HepG2 (cell line): ENCODE measurements around the gene FJX1. TPM values are rescaled to one million over a fixed set of nuclear protein-coding genes. Genes with fewer than 3 reads are reported as not detected.

Experiments used
- ATAC-seq: fragments of 200-7000 bp; cut with Tn5 transposase; 3 replicates; pipeline ENCODE4 v1.9.1; 2020; ENCODE audit warnings: mild to moderate bottlenecking, moderate library complexity
- BruUV-seq: library from RNA; stranded (reverse); fragments of 400-500 nt; replicated peaks from 2 replicates; lab custom pipeline; 2021; lab: Mats Ljungman, UMichigan
- CTCF ChIA-PET: fragments of 300-600 bp; formaldehyde crosslinking; extraction: SDS; loops from one replicate; lab custom pipeline; 2021; ENCODE audit warnings: low total read pairs, inconsistent platforms, low intra/inter-chr PET ratio; lab: Yijun Ruan, JAX
- POLR2A ChIA-PET: fragments of 350-600 bp; sonication (Branson Sonifier 250); formaldehyde crosslinking; loops from one replicate; lab custom pipeline; 2020; ENCODE audit warnings: antibody characterized with exemption, inconsistent platforms; lab: Yijun Ruan, JAX
- DNase-seq: peaks from one replicate; pipeline ENCODE4 v3.0.0-alpha.2; 2015; ENCODE audit warnings: low spot score
- FAIRE-seq: peaks from 3 replicates; lab custom pipeline; 2011; peaks lifted over from hg19 to GRCh38; lab: Jason Lieb, UNC
- H2AFZ ChIP-seq: one replicate; pipeline ENCODE4 v1.6.1; 2011; ENCODE audit warnings: low read length, inconsistent platforms
- H3K27ac ChIP-seq: fragments of 300-600 bp; 3 replicates; pipeline ENCODE4 v1.8.0; 2011; ENCODE audit warnings: mixed run types, mild to moderate bottlenecking, mixed read lengths, low read length, inconsistent platforms; ENCODE audit not compliant: insufficient read depth; ENCODE audit errors: extremely low read length
- H3K27me3 ChIP-seq, 2 experiments: fragments of 200-600 bp in 1 of 2; 2 replicates in 1 of 2; 3 replicates in 1 of 2; pipeline versions ENCODE4 v1.6.0 to v1.8.0; 2011; ENCODE audit warnings: low read length in 2 of 2, mild to moderate bottlenecking in 2 of 2, moderate library complexity in 2 of 2, inconsistent platforms in 1 of 2; ENCODE audit not compliant: insufficient read depth in 2 of 2, control insufficient read depth in 1 of 2
- H3K36me3 ChIP-seq, 2 experiments: fragments of 200-600 bp in 1 of 2; replicated peaks in 1 of 2; 2 replicates in 1 of 2; 3 replicates in 1 of 2; pipeline versions ENCODE4 v1.5.1 to v1.8.0; 2011; ENCODE audit warnings: low read length in 2 of 2, inconsistent platforms in 1 of 2; ENCODE audit not compliant: insufficient read depth in 2 of 2, control insufficient read depth in 1 of 2
- H3K4me1 ChIP-seq: 2 replicates; pipeline ENCODE4 v1.5.1; 2012; ENCODE audit warnings: low read length, inconsistent platforms; ENCODE audit not compliant: insufficient read depth
- H3K4me2 ChIP-seq: 2 replicates; pipeline ENCODE4 v1.6.0; 2011; ENCODE audit warnings: low read depth, low read length, inconsistent platforms
- H3K4me3 ChIP-seq, 3 experiments: fragments of 200-600 bp in 1 of 3; sonication (generic), shearing (Covaris generic) in 1 of 3; replicated peaks in 1 of 3; 2 replicates each; pipeline ENCODE4 v1.5.1; 2011 to 2016; ENCODE audit warnings: low read length in 3 of 3, inconsistent platforms in 2 of 3, low read depth in 2 of 3, mild to moderate bottlenecking in 2 of 3, control low read depth in 1 of 3, mixed read lengths in 1 of 3; ENCODE audit not compliant: insufficient read depth in 1 of 3
- H3K79me2 ChIP-seq: one replicate; pipeline ENCODE4 v1.6.1; 2011; ENCODE audit warnings: low read length, inconsistent platforms; ENCODE audit not compliant: insufficient read depth
- H3K9ac ChIP-seq: 2 replicates; pipeline ENCODE4 v1.6.0; 2011; ENCODE audit warnings: mild to moderate bottlenecking, low read depth, low read length, inconsistent platforms; ENCODE audit not compliant: insufficient read depth
- H3K9me3 ChIP-seq: 2 replicates; pipeline ENCODE4 v1.5.1; 2012; ENCODE audit warnings: mild to moderate bottlenecking, low read length
- H4K20me1 ChIP-seq: 2 replicates; pipeline ENCODE4 v1.6.0; 2011; ENCODE audit warnings: inconsistent platforms, mild to moderate bottlenecking, low read length, moderate library complexity; ENCODE audit not compliant: insufficient read depth
- NCOA1 ChIP-seq: sonication (generic); formaldehyde crosslinking; IDR thresholded peaks from 2 replicates; pipeline ENCODE4 v1.9.0; 2021; ENCODE audit warnings: missing genetic modification reagents
- TRIM24 ChIP-seq: sonication (generic); formaldehyde crosslinking; IDR thresholded peaks from 2 replicates; pipeline ENCODE4 v1.8.0; 2022; ENCODE audit warnings: mild to moderate bottlenecking, missing genetic modification reagents
- ZFP90 ChIP-seq: sonication (generic); formaldehyde crosslinking; IDR thresholded peaks from 2 replicates; pipeline ENCODE4 v1.8.0; 2022; ENCODE audit warnings: missing genetic modification reagents, mild to moderate bottlenecking, inconsistent platforms, borderline replicate concordance
- ZKSCAN8 ChIP-seq: IDR thresholded peaks from 2 replicates; pipeline ENCODE4 v1.6.1; 2016; ENCODE audit warnings: borderline replicate concordance, missing genetic modification reagents, missing compliant biosample characterization
- ZNF343 ChIP-seq: sonication (generic); formaldehyde crosslinking; IDR thresholded peaks from 2 replicates; pipeline ENCODE4 v1.4.0; 2020; ENCODE audit warnings: mild to moderate bottlenecking, missing genetic modification reagents
- ZNF605 ChIP-seq: sonication (generic); formaldehyde crosslinking; IDR thresholded peaks from 2 replicates; pipeline ENCODE4 v1.8.0; 2022; ENCODE audit warnings: mild to moderate bottlenecking, missing genetic modification reagents
- ZNF780A ChIP-seq: sonication (generic); formaldehyde crosslinking; IDR thresholded peaks from 2 replicates; pipeline ENCODE4 v1.8.0; 2022; ENCODE audit warnings: mild to moderate bottlenecking, missing genetic modification reagents, moderate library complexity
- WGBS: methylation state at CpG from one replicate; pipeline ENCODE4 v1.1.6; 2017; ENCODE audit warnings: low lambda C conversion rate; 5-methylcytosine and 5-hydroxymethylcytosine counted together
- in situ Hi-C: cut with HindIII; loops from 2 replicates; pipeline ENCODE4 v1.10.0; 2017; ENCODE audit warnings: low pct_unique_long_range_greater_than_20kb; ENCODE audit not compliant: extremely low pct_ligation_motif_present
- intact Hi-C: fragments of 100-400 bp; cut with micrococcal nuclease; formaldehyde crosslinking; loops from one replicate; pipeline ENCODE4 v1.10.0; 2022; ENCODE audit not compliant: unreplicated experiment
- polyA plus RNA-seq, 8 experiments: library from polyadenylated mRNA; depleted of rRNA in 3 of 8; stranded (reverse) in 7 of 8; unstranded in 1 of 8; fragments of >200 nt; fragmentation: Illumina TruSeq in 4 of 8; extraction: Trizol in 4 of 8; gene quantifications; 2 replicates each; pipeline versions ENCODE4 v1.2.1 to v1.2.3, GENCODE V29; 2011 to 2016; ENCODE audit warnings: low read depth in 4 of 8, missing spikeins in 1 of 8, mixed read lengths in 1 of 8; ENCODE audit not compliant: insufficient read depth in 1 of 8
- total RNA-seq, 5 experiments: library from RNA; depleted of rRNA; stranded (reverse); fragments of >200 nt; fragmentation: Illumina TruSeq; extraction: Trizol; gene quantifications; 2 replicates each; pipeline ENCODE4 v1.2.3, GENCODE V29; 2016; ENCODE audit warnings: low read depth in 1 of 5
- TF ChIP-seq, protein P1 (sequence below): sonication (generic); formaldehyde crosslinking; IDR thresholded peaks from 2 replicates; pipeline ENCODE4 v1.9.0; 2021; ENCODE audit warnings: mild to moderate bottlenecking, missing genetic modification reagents
- TF ChIP-seq, protein P2 (sequence below): sonication (generic); formaldehyde crosslinking; IDR thresholded peaks from 2 replicates; pipeline ENCODE4 v1.4.0; 2020; ENCODE audit warnings: mild to moderate bottlenecking, low read depth, missing genetic modification reagents
- TF ChIP-seq, protein P3 (sequence below): sonication (generic); formaldehyde crosslinking; IDR thresholded peaks from 2 replicates; pipeline ENCODE4 v1.8.1; 2022; ENCODE audit warnings: mild to moderate bottlenecking, missing genetic modification reagents

Gene FJX1
- total and polyA plus RNA-seq, 2 of the 13 experiments (the other 11 are each of a cell fraction or from before 2014, with no cell fraction given) = 0.40 to 0.82 TPM

DNA sequence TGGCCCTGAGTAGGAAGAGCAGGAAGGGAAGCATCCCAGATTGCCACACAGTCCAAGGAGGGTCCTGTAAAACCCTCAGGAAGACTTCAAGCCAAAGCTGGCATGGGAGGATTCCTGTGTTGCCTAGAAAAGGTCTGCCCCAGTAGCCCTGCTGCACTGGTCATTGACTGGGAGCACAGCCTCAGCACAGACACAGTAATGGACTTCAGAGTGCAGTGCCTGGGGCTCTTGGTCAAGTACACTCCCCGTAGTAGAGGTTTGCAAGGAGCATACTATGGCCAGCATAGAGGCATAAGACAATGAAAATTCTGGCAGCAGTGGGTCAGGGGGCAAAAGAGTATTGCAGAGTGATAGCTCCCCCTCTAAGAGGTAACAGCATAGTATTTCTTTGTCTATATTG is 36.2 kb upstream of the FJX1 start:
- no peak overlapping the region for H3K9ac ChIP-seq
- TF ChIP-seq ZFP90 (CRISPR knock-in tag) = no peak
- no peak for TF ChIP-seq ZKSCAN8 (CRISPR knock-in tag)
- TF ChIP-seq ZNF343 = no peak
- TF ChIP-seq ZNF780A = no peak
- no peak for TF ChIP-seq NCOA1 (CRISPR knock-in tag)
- no peak for TF ChIP-seq ZNF605 (CRISPR knock-in tag)
- TF ChIP-seq, protein P1, sequence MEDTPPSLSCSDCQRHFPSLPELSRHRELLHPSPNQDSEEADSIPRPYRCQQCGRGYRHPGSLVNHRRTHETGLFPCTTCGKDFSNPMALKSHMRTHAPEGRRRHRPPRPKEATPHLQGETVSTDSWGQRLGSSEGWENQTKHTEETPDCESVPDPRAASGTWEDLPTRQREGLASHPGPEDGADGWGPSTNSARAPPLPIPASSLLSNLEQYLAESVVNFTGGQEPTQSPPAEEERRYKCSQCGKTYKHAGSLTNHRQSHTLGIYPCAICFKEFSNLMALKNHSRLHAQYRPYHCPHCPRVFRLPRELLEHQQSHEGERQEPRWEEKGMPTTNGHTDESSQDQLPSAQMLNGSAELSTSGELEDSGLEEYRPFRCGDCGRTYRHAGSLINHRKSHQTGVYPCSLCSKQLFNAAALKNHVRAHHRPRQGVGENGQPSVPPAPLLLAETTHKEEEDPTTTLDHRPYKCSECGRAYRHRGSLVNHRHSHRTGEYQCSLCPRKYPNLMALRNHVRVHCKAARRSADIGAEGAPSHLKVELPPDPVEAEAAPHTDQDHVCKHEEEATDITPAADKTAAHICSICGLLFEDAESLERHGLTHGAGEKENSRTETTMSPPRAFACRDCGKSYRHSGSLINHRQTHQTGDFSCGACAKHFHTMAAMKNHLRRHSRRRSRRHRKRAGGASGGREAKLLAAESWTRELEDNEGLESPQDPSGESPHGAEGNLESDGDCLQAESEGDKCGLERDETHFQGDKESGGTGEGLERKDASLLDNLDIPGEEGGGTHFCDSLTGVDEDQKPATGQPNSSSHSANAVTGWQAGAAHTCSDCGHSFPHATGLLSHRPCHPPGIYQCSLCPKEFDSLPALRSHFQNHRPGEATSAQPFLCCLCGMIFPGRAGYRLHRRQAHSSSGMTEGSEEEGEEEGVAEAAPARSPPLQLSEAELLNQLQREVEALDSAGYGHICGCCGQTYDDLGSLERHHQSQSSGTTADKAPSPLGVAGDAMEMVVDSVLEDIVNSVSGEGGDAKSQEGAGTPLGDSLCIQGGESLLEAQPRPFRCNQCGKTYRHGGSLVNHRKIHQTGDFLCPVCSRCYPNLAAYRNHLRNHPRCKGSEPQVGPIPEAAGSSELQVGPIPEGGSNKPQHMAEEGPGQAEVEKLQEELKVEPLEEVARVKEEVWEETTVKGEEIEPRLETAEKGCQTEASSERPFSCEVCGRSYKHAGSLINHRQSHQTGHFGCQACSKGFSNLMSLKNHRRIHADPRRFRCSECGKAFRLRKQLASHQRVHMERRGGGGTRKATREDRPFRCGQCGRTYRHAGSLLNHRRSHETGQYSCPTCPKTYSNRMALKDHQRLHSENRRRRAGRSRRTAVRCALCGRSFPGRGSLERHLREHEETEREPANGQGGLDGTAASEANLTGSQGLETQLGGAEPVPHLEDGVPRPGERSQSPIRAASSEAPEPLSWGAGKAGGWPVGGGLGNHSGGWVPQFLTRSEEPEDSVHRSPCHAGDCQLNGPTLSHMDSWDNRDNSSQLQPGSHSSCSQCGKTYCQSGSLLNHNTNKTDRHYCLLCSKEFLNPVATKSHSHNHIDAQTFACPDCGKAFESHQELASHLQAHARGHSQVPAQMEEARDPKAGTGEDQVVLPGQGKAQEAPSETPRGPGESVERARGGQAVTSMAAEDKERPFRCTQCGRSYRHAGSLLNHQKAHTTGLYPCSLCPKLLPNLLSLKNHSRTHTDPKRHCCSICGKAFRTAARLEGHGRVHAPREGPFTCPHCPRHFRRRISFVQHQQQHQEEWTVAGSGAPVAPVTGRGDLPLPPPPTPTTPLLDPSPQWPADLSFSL (CRISPR knock-in tag) = no peak
- TF ChIP-seq, protein P2, sequence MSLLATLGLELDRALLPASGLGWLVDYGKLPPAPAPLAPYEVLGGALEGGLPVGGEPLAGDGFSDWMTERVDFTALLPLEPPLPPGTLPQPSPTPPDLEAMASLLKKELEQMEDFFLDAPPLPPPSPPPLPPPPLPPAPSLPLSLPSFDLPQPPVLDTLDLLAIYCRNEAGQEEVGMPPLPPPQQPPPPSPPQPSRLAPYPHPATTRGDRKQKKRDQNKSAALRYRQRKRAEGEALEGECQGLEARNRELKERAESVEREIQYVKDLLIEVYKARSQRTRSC (CRISPR knock-in tag) = no peak
- TF ChIP-seq TRIM24 (CRISPR knock-in tag) = no peak
- TF ChIP-seq, protein P3, sequence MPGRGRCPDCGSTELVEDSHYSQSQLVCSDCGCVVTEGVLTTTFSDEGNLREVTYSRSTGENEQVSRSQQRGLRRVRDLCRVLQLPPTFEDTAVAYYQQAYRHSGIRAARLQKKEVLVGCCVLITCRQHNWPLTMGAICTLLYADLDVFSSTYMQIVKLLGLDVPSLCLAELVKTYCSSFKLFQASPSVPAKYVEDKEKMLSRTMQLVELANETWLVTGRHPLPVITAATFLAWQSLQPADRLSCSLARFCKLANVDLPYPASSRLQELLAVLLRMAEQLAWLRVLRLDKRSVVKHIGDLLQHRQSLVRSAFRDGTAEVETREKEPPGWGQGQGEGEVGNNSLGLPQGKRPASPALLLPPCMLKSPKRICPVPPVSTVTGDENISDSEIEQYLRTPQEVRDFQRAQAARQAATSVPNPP (CRISPR knock-in tag) = no peak
- TF ChIP-seq, all 625 proteins: peak for 0
- Histone ChIP-seq H3K4me3 (no peak overlapping the region), H3K4me1 (peaks cover 16% of the 10 kb centered on the region; the same call in 1 of the 2 replicates), H4K20me1 (no peaks in the 10 kb centered on the region), H2AFZ (no peak overlapping the region), H3K9me3 (no peaks in the 10 kb centered on the region), H3K4me2 (no peak overlapping the region), H3K79me2 (no peaks in the 10 kb centered on the region), H3K27me3 (0 out of 5 replicates have a peak, but pooled peaks cover 0 to 7% of the 10 kb centered on the region in 2 experiments), H3K36me3 (no peaks in the 10 kb centered on the region), H3K27ac (no peak overlapping the region)
- no TSS peak for BruUV-seq
- 0% methylated on average over 1 of the region's 1 CpG for WGBS
- in situ Hi-C loops = no loop called here
- intact Hi-C loops = no loop called here
- ChIA-PET POLR2A (no interaction called here), CTCF (no interaction called here)
- no peak for FAIRE-seq
- no peak for DNase-seq
- no peak for ATAC-seq
